Retinal pigment epithelial cell (primary cell): Measurements from ENCODE around the gene MGMT.

Experiments
- DNase-seq: peaks from one replicate; pipeline ENCODE4 v3.0.0-alpha.2; 2010; ENCODE audit warnings: low read depth
- H3K4me3 ChIP-seq: 2 replicates; pipeline ENCODE4 v1.5.1; 2011; ENCODE audit warnings: mild to moderate bottlenecking, low read length, control low read depth, moderate library complexity
- CTCF ChIP-seq: conservative IDR thresholded peaks from 2 replicates; pipeline ENCODE4 v1.5.1; 2011; ENCODE audit warnings: low read depth, low read length, control low read depth, inconsistent platforms

MGMT gene

DNA sequence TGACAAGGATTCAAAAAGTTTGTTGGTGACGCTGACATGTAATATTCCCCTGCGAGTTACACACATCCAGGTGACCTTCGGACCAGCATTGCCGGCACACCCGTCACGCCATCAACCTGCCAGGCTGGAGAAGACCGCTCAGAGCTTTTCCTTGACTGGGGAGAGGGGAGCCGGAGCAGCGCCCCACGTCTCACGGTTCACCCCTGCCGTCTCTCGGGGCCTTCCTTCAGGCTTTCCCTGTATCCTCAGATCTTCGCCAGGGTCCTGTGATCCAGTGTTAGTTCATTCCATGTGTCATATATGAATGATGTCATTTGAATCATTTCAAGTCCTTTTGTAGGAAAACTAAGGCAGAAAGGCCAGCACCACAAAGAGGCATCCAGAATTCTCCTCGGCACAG lies 127.8 kb downstream of the MGMT start:
- H3K4me3 ChIP-seq, result no peak overlapping the region
- no peak for DNase-seq
- TF ChIP-seq CTCF, result no peak

- DNase-seq, result no peak
- no peak for TF ChIP-seq CTCF
- H3K4me3 ChIP-seq, result no peak overlapping the region
Observed at GRCh38 chr10:129598413-129598812, 131.4 kb downstream of the MGMT start.

DNA sequence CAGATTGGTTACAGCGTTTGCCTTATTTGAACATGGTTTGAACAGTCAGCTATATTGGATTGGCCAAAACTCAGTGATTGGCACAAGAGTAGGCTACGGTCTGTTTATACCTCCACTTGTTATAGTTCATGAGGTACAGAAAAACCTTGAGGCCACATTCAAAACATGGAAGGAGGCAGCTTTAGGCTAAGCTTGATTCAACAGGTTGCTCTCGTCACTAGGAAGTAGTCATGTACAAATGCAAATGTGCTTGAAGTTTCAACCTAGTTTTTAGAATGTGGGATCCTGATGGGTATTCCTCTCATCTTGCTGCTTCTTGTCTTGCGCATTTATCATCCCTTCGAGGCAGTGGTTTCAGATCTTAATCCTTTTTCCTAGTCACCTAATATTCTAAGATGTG lies 132.1 kb downstream of the MGMT start:
- no peak for TF ChIP-seq CTCF
- DNase-seq, result no peak
- no peak overlapping the region for H3K4me3 ChIP-seq

- no peak for DNase-seq
- no peak for TF ChIP-seq CTCF
- H3K4me3 ChIP-seq, result no peak overlapping the region
Observed at GRCh38 chr10:129601737-129602136, 134.7 kb downstream of the MGMT start.

- H3K4me3 ChIP-seq, result no peak overlapping the region
- TF ChIP-seq CTCF, result no peak
- no peak for DNase-seq
Observed at GRCh38 chr10:129602938-129603535, 136.0 kb downstream of the MGMT start.

DNA sequence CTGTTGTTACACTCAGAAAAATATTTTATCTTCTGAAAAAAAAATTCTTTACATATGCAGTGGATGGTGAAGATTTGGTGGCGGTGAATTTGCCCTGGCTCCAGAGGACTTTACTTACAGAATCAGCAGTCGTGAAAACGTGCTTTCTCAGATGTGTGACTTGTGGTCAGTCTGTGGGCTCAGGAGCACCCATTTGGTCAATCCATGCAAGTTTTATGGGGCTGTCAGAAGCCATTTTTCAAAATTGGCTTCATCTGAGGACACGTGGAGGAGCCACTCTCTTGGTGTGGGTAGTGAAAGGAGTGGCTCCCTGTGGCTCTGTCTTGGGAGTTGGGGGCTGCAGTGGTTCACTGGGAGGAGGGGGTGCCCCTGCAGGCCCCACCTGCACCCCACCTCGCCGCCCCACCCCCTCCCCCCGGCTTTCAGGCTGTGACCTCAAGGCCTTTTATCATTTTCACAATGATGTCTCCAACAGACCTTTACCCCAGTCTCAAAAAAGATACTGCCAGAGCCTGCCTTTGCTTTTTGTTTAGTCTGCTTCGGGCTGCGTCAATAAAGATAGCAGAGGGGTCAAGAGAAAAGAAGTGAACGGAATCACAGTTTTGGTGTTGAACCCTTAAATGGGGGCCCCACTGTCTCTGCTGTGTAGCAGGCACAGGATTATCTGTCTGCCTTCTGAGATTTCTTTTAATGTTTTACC lies 137.4 kb downstream of the MGMT start:
- TF ChIP-seq CTCF, result no peak
- H3K4me3 ChIP-seq, result no peak overlapping the region
- no peak for DNase-seq

GRCh38 chr10:129605266-129605985 lies 138.4 kb downstream of the MGMT start:
- no peak overlapping the region for H3K4me3 ChIP-seq
- TF ChIP-seq CTCF, result no peak
- DNase-seq, result peak; percentile 15
